IMR-90 (cell line): ENCODE data around the gene PAX2. TPM values are rescaled to one million over a fixed set of nuclear protein-coding genes. Genes with fewer than 3 reads are reported as not detected.

Experiments used
- ATAC-seq: fragments of 200-7000 bp; cut with Tn5 transposase; 2 replicates; pipeline ENCODE4 v1.9.1; 2020; ENCODE audit warnings: low read depth, mild to moderate bottlenecking, moderate library complexity
- BruUV-seq: library from RNA; stranded (reverse); fragments of 400-500 nt; replicated peaks from 2 replicates; lab custom pipeline; 2021; lab: Mats Ljungman, UMichigan
- CTCF ChIA-PET: fragments of 300-600 bp; formaldehyde crosslinking; extraction: SDS; loops from one replicate; lab custom pipeline; 2021; ENCODE audit warnings: antibody characterized with exemption; lab: Yijun Ruan, JAX
- POLR2A ChIA-PET: fragments of 300-600 bp; sonication (Branson Sonifier 250); formaldehyde crosslinking; loops from one replicate; lab custom pipeline; 2022; ENCODE audit warnings: antibody characterized with exemption; ENCODE audit not compliant: unreplicated experiment; lab: Charles Lee
- DNase-seq: peaks from one replicate; pipeline ENCODE4 v3.0.0; 2013
- H2AFZ ChIP-seq: replicated peaks from 2 replicates; pipeline ENCODE3; 2013; ENCODE audit warnings: low read length, mild to moderate bottlenecking; ENCODE audit not compliant: poor library complexity
- H2AK5ac ChIP-seq: 2 replicates; pipeline ENCODE4 v1.6.1; 2013; ENCODE audit warnings: low read depth, low read length, inconsistent platforms
- H2AK9ac ChIP-seq: replicated peaks from 2 replicates; pipeline ENCODE3; 2013; ENCODE audit warnings: mild to moderate bottlenecking, low read depth, low read length, moderate library complexity; ENCODE audit not compliant: poor library complexity
- H2BK120ac ChIP-seq: 2 replicates; pipeline ENCODE4 v1.6.1; 2013; ENCODE audit warnings: low read depth, low read length, inconsistent platforms
- H2BK15ac ChIP-seq: 3 replicates; pipeline ENCODE4 v1.6.1; 2013; ENCODE audit warnings: low read depth, low read length, inconsistent platforms
- H2BK20ac ChIP-seq: 2 replicates; pipeline ENCODE4 v1.6.1; 2013; ENCODE audit warnings: low read depth, mild to moderate bottlenecking, inconsistent platforms, low read length, moderate library complexity
- H2BK5ac ChIP-seq: 2 replicates; pipeline ENCODE4 v1.6.1; 2013; ENCODE audit warnings: mild to moderate bottlenecking, low read depth, low read length, inconsistent platforms; ENCODE audit not compliant: poor library complexity, severe bottlenecking
- H3K14ac ChIP-seq: replicated peaks from 2 replicates; pipeline ENCODE4 v1.6.1; 2013; ENCODE audit warnings: low read depth, low read length, inconsistent platforms
- H3K18ac ChIP-seq: 2 replicates; pipeline ENCODE4 v1.6.1; 2013; ENCODE audit warnings: low read depth, low read length, control low read depth
- H3K23ac ChIP-seq: 2 replicates; pipeline ENCODE4 v1.6.1; 2013; ENCODE audit warnings: low read depth, low read length, inconsistent platforms
- H3K27ac ChIP-seq: 2 replicates; pipeline ENCODE4 v1.5.1; 2013; ENCODE audit warnings: mild to moderate bottlenecking, control low read depth, low read length; ENCODE audit not compliant: insufficient read depth
- H3K27me3 ChIP-seq: 2 replicates; pipeline ENCODE4 v1.6.1; 2013; ENCODE audit warnings: low read length; ENCODE audit not compliant: control insufficient read depth, insufficient read depth
- H3K36me3 ChIP-seq: 2 replicates; pipeline ENCODE4 v1.6.1; 2013; ENCODE audit warnings: low read length, mixed read lengths; ENCODE audit not compliant: control insufficient read depth, insufficient read depth
- H3K4ac ChIP-seq: 2 replicates; pipeline ENCODE4 v1.6.1; 2013; ENCODE audit warnings: low read depth, low read length, inconsistent platforms
- H3K4me1 ChIP-seq: 2 replicates; pipeline ENCODE4 v1.6.1; 2013; ENCODE audit warnings: low read length, mixed read lengths; ENCODE audit not compliant: control insufficient read depth, insufficient read depth
- H3K4me2 ChIP-seq: 2 replicates; pipeline ENCODE4 v1.6.1; 2013; ENCODE audit warnings: low read depth, mild to moderate bottlenecking, control low read depth, low read length, moderate library complexity
- H3K4me3 ChIP-seq: 2 replicates; pipeline ENCODE4 v1.5.1; 2013; ENCODE audit warnings: low read depth, mild to moderate bottlenecking, control low read depth, low read length, moderate library complexity; ENCODE audit not compliant: insufficient read depth
- H3K56ac ChIP-seq: 2 replicates; pipeline ENCODE4 v1.6.1; 2013; ENCODE audit warnings: low read length, inconsistent platforms; ENCODE audit not compliant: insufficient read depth; ENCODE audit errors: extremely low read depth
- H3K79me1 ChIP-seq, 2 experiments: 2 replicates each; pipeline ENCODE4 v1.6.1; 2013; ENCODE audit warnings: low read length in 2 of 2, inconsistent platforms in 1 of 2, low read depth in 1 of 2
- H3K9ac ChIP-seq: 2 replicates; pipeline ENCODE4 v1.6.1; 2013; ENCODE audit warnings: low read depth, low read length, control low read depth
- H3K9me1 ChIP-seq: 2 replicates; pipeline ENCODE4 v1.6.1; 2013; ENCODE audit warnings: low read length, inconsistent platforms; ENCODE audit not compliant: insufficient read depth
- H3K9me3 ChIP-seq: 2 replicates; pipeline ENCODE4 v1.6.1; 2013; ENCODE audit warnings: low read length; ENCODE audit not compliant: control insufficient read depth, insufficient read depth
- H4K20me1 ChIP-seq: 2 replicates; pipeline ENCODE4 v1.6.1; 2013; ENCODE audit warnings: low read length, inconsistent platforms; ENCODE audit not compliant: insufficient read depth
- H4K5ac ChIP-seq: 2 replicates; pipeline ENCODE4 v1.6.1; 2013; ENCODE audit warnings: mild to moderate bottlenecking, low read depth, low read length, control low read depth
- H4K8ac ChIP-seq, 2 experiments: 2 replicates each; pipeline ENCODE4 v1.6.1; 2013; ENCODE audit warnings: low read depth in 2 of 2, low read length in 2 of 2, control low read depth in 1 of 2, inconsistent platforms in 1 of 2
- H4K91ac ChIP-seq: 2 replicates; pipeline ENCODE4 v1.6.1; 2013; ENCODE audit warnings: low read depth, low read length, inconsistent platforms; ENCODE audit not compliant: insufficient read depth
- BHLHE40 ChIP-seq: fragments of 150-350 bp; IDR thresholded peaks from 2 replicates; pipeline ENCODE4 v1.6.1; 2016; ENCODE audit warnings: mild to moderate bottlenecking, low read depth, low read length
- CEBPB ChIP-seq: IDR thresholded peaks from 2 replicates; pipeline ENCODE4 v1.6.1; 2012; ENCODE audit warnings: low read depth, low read length, improper control_type of control experiment
- CHD1 ChIP-seq: IDR thresholded peaks from 2 replicates; pipeline ENCODE4 v1.6.1; 2012; ENCODE audit warnings: low read depth, low read length, improper control_type of control experiment
- CTCF ChIP-seq: conservative IDR thresholded peaks from 2 replicates; pipeline ENCODE4 v1.5.1; 2012; ENCODE audit warnings: mild to moderate bottlenecking, low read depth, low read length, improper control_type of control experiment
- ELK1 ChIP-seq: fragments of 150-350 bp; IDR thresholded peaks from 2 replicates; pipeline ENCODE4 v1.6.1; 2016; ENCODE audit warnings: low read depth, mild to moderate bottlenecking, low read length, moderate library complexity, borderline replicate concordance
- FOS ChIP-seq: fragments of 150-350 bp; IDR thresholded peaks from 2 replicates; pipeline ENCODE4 v1.6.1; 2016; ENCODE audit warnings: low read depth, low read length
- MAFK ChIP-seq: IDR thresholded peaks from 2 replicates; pipeline ENCODE4 v1.6.1; 2012; ENCODE audit warnings: low read depth, low read length, improper control_type of control experiment
- MAZ ChIP-seq: IDR thresholded peaks from 2 replicates; pipeline ENCODE4 v1.6.1; 2012; ENCODE audit warnings: low read depth, mild to moderate bottlenecking, low read length, improper control_type of control experiment, moderate library complexity, borderline replicate concordance
- MXI1 ChIP-seq: IDR thresholded peaks from 2 replicates; pipeline ENCODE4 v1.6.1; 2012; ENCODE audit warnings: low read depth, mild to moderate bottlenecking, low read length, moderate library complexity, borderline replicate concordance
- NFE2L2 ChIP-seq: fragments of 150-350 bp; IDR thresholded peaks from 2 replicates; pipeline ENCODE4 v1.6.1; 2016; ENCODE audit warnings: low read depth, mild to moderate bottlenecking, low read length
- POLR2A ChIP-seq: IDR thresholded peaks from 2 replicates; pipeline ENCODE4 v1.6.1; 2012; ENCODE audit warnings: mild to moderate bottlenecking, low read depth, low read length
- RAD21 ChIP-seq: IDR thresholded peaks from 2 replicates; pipeline ENCODE4 v1.6.1; 2012; ENCODE audit warnings: low read length, improper control_type of control experiment
- RCOR1 ChIP-seq: IDR thresholded peaks from 2 replicates; pipeline ENCODE4 v1.6.1; 2012; ENCODE audit warnings: mild to moderate bottlenecking, low read length, improper control_type of control experiment; ENCODE audit not compliant: insufficient replicate concordance
- RFX5 ChIP-seq: IDR thresholded peaks from 2 replicates; pipeline ENCODE4 v1.8.0; 2012; ENCODE audit warnings: low read depth, mild to moderate bottlenecking, low read length, moderate library complexity
- SMC3 ChIP-seq: fragments of 150-350 bp; IDR thresholded peaks from 2 replicates; pipeline ENCODE4 v1.6.1; 2016; ENCODE audit warnings: low read depth, mild to moderate bottlenecking, antibody characterized with exemption, low read length, moderate library complexity
- USF2 ChIP-seq: fragments of 150-350 bp; IDR thresholded peaks from 2 replicates; pipeline ENCODE4 v1.6.1; 2017; ENCODE audit warnings: mild to moderate bottlenecking, antibody characterized with exemption, low read length, low read depth
- WGBS, 2 experiments: methylation state at CpG; one replicate each; pipeline versions ENCODE4 v1.1.5 to v1.1.7; 2013; ENCODE audit warnings: missing lambda C conversion rate in 2 of 2; ENCODE audit not compliant: insufficient read length in 1 of 2; ENCODE audit errors: extremely low coverage in 2 of 2; 5-methylcytosine and 5-hydroxymethylcytosine counted together
- dilution Hi-C: fragments of 300-500 bp; cut with HindIII; formaldehyde crosslinking; loops from one replicate; pipeline ENCODE4 v1.14.3; 2018; ENCODE audit warnings: low sequenced_read_pairs; ENCODE audit not compliant: unreplicated experiment
- in situ Hi-C: fragments of 300-500 bp; cut with MboI; formaldehyde crosslinking; loops from 3 replicates; pipeline ENCODE4 v1.14.3; 2019; ENCODE audit warnings: low sequenced_read_pairs, inconsistent platforms, mixed read lengths
- intact Hi-C: fragments of 100-400 bp; cut with micrococcal nuclease; formaldehyde crosslinking; loops from 2 replicates; pipeline ENCODE4 v1.10.0; 2022
- polyA plus RNA-seq, 3 experiments: library from polyadenylated mRNA; depleted of rRNA; stranded (reverse); fragments of >200 nt; gene quantifications; 2 replicates each; pipeline ENCODE4 v1.2.3, GENCODE V29; 2012; ENCODE audit warnings: low replicate concordance in 1 of 3
- total RNA-seq: library from RNA; depleted of rRNA; stranded (reverse); fragments of >200 nt; gene quantifications from 2 replicates; pipeline ENCODE4 v1.2.3, GENCODE V29; 2012

The PAX2 gene
- total and polyA plus RNA-seq, 2 of the 4 experiments (the other 2 are of a cell fraction): not detected

- no peak overlapping the region for H2AK9ac ChIP-seq
- no peak overlapping the region for H2BK20ac ChIP-seq
- no peaks in the 10 kb centered on the region for H3K36me3 ChIP-seq
- H3K9me3 ChIP-seq: no peaks in the 10 kb centered on the region
- no peak for TF ChIP-seq NFE2L2
- TF ChIP-seq USF2: no peak
- TF ChIP-seq BHLHE40: no peak
- TF ChIP-seq POLR2A: no peak
- no peak for TF ChIP-seq SMC3
- TF ChIP-seq MXI1: no peak
- no peak for TF ChIP-seq RAD21
- TF ChIP-seq ELK1: no peak
- TF ChIP-seq MAZ: no peak
- no peak for TF ChIP-seq MAFK
- TF ChIP-seq FOS: no peak
- no peak for TF ChIP-seq CHD1
- TF ChIP-seq CEBPB: no peak
- TF ChIP-seq RCOR1: no peak
- no peak for TF ChIP-seq CTCF
- no peak for TF ChIP-seq RFX5
- no peak overlapping the region for H3K27ac ChIP-seq
- no peak overlapping the region for H3K4me2 ChIP-seq
- H4K20me1 ChIP-seq: no peaks in the 10 kb centered on the region
- no peak overlapping the region for H3K56ac ChIP-seq
- no peak overlapping the region for H2AK5ac ChIP-seq
- ChIA-PET POLR2A (no interaction called here), CTCF (no interaction called here)
- 45% methylated on average over 4 of the region's 4 CpGs; no CpG with 5 or more reads in 1 of the 2 experiments for WGBS, 2 experiments
- in situ Hi-C loops: no loop called here
- no peak overlapping the region for H4K5ac ChIP-seq
- H3K27me3 ChIP-seq: peaks cover 45% of the 10 kb centered on the region
- no TSS peak for BruUV-seq
- DNase-seq: no peak
- ATAC-seq: no peak
- H2BK120ac ChIP-seq: no peak overlapping the region
- H2AFZ ChIP-seq: no peak overlapping the region
- no peak overlapping the region for H2BK15ac ChIP-seq
- H3K14ac ChIP-seq: no peak overlapping the region
- no peak overlapping the region for H3K18ac ChIP-seq
- no peak overlapping the region for H4K8ac ChIP-seq
- intact Hi-C loops: no loop called here
- no peak overlapping the region for H4K91ac ChIP-seq
- no peak overlapping the region for H3K9ac ChIP-seq
- no peak overlapping the region for H3K23ac ChIP-seq
- H3K4me1 ChIP-seq: no peaks in the 10 kb centered on the region
- no peak overlapping the region for H3K4ac ChIP-seq
- H3K4me3 ChIP-seq: no peak overlapping the region
- dilution Hi-C loops: no loop called here
- no peak overlapping the region for H2BK5ac ChIP-seq
- H3K79me1 ChIP-seq: no peaks in the 10 kb centered on the region
- no peaks in the 10 kb centered on the region for H3K9me1 ChIP-seq
These were observed 30.5 kb downstream of the PAX2 start for GRCh38 chr10:100775871-100776270.
